SK-N-SH (cell line): ENCODE results near the gene CDC27.

Source experiments
- RFX5 ChIP-seq: IDR thresholded peaks from 2 replicates; pipeline ENCODE4 v1.6.1; 2012; ENCODE audit warnings: mild to moderate bottlenecking, improper control_type of control experiment, low read length
- TCF12 ChIP-seq: IDR thresholded peaks from 2 replicates; pipeline ENCODE4 v1.4.0; 2012
- TF ChIP-seq, protein P1 (sequence below): fragments of 200-600 bp; sonication (generic); IDR thresholded peaks from 2 replicates; pipeline ENCODE4 v1.6.1; 2017; ENCODE audit warnings: antibody characterized with exemption, mild to moderate bottlenecking, moderate library complexity
- TF ChIP-seq, protein P2 (sequence below): IDR thresholded peaks from 2 replicates; pipeline ENCODE4 v1.6.1; 2012; ENCODE audit warnings: mild to moderate bottlenecking, low read depth, low read length, moderate library complexity

DNA sequence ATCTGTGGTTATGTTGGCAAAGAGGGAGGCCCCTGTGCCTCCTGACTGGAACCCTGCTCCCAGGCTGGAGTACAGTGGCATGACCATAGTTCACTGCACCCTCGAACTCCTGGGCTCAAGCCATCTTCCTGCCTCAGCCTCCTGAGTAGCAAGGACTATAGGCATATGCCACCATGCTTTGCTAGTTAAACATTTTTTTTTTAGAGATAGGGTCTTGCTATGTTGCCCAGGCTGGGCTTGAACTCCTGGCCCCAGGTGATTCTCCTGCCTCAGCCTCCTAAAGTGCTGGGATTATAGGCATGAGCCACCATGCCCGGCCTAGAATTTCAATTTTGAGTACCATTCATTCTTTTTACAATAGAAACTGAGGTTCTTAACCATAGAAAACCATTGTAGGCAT lies 43.4 kb upstream of the CDC27 start:
- TF ChIP-seq RFX5: no peak
- TF ChIP-seq, protein P1, sequence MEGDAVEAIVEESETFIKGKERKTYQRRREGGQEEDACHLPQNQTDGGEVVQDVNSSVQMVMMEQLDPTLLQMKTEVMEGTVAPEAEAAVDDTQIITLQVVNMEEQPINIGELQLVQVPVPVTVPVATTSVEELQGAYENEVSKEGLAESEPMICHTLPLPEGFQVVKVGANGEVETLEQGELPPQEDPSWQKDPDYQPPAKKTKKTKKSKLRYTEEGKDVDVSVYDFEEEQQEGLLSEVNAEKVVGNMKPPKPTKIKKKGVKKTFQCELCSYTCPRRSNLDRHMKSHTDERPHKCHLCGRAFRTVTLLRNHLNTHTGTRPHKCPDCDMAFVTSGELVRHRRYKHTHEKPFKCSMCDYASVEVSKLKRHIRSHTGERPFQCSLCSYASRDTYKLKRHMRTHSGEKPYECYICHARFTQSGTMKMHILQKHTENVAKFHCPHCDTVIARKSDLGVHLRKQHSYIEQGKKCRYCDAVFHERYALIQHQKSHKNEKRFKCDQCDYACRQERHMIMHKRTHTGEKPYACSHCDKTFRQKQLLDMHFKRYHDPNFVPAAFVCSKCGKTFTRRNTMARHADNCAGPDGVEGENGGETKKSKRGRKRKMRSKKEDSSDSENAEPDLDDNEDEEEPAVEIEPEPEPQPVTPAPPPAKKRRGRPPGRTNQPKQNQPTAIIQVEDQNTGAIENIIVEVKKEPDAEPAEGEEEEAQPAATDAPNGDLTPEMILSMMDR: no peak
- no peak for TF ChIP-seq TCF12
- TF ChIP-seq, protein P2, sequence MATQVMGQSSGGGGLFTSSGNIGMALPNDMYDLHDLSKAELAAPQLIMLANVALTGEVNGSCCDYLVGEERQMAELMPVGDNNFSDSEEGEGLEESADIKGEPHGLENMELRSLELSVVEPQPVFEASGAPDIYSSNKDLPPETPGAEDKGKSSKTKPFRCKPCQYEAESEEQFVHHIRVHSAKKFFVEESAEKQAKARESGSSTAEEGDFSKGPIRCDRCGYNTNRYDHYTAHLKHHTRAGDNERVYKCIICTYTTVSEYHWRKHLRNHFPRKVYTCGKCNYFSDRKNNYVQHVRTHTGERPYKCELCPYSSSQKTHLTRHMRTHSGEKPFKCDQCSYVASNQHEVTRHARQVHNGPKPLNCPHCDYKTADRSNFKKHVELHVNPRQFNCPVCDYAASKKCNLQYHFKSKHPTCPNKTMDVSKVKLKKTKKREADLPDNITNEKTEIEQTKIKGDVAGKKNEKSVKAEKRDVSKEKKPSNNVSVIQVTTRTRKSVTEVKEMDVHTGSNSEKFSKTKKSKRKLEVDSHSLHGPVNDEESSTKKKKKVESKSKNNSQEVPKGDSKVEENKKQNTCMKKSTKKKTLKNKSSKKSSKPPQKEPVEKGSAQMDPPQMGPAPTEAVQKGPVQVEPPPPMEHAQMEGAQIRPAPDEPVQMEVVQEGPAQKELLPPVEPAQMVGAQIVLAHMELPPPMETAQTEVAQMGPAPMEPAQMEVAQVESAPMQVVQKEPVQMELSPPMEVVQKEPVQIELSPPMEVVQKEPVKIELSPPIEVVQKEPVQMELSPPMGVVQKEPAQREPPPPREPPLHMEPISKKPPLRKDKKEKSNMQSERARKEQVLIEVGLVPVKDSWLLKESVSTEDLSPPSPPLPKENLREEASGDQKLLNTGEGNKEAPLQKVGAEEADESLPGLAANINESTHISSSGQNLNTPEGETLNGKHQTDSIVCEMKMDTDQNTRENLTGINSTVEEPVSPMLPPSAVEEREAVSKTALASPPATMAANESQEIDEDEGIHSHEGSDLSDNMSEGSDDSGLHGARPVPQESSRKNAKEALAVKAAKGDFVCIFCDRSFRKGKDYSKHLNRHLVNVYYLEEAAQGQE: no peak
